ENCODE measurements around the gene HNF1A.

GRCh38 chr12:120998435-120998834 is 20.1 kb downstream of the HNF1A start:
- TF ChIP-seq, protein P1, sequence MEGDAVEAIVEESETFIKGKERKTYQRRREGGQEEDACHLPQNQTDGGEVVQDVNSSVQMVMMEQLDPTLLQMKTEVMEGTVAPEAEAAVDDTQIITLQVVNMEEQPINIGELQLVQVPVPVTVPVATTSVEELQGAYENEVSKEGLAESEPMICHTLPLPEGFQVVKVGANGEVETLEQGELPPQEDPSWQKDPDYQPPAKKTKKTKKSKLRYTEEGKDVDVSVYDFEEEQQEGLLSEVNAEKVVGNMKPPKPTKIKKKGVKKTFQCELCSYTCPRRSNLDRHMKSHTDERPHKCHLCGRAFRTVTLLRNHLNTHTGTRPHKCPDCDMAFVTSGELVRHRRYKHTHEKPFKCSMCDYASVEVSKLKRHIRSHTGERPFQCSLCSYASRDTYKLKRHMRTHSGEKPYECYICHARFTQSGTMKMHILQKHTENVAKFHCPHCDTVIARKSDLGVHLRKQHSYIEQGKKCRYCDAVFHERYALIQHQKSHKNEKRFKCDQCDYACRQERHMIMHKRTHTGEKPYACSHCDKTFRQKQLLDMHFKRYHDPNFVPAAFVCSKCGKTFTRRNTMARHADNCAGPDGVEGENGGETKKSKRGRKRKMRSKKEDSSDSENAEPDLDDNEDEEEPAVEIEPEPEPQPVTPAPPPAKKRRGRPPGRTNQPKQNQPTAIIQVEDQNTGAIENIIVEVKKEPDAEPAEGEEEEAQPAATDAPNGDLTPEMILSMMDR (conservative IDR thresholded peaks at IDR 0.05 in 1 of 2, IDR thresholded peaks at IDR 0.05 in 1 of 2; ENCODE audit: extremely low read depth in 1 of 2, insufficient read depth in 1 of 2, low read depth in 1 of 2, low read length in 2 of 2) = no peak
- TF ChIP-seq EZH2 (IDR thresholded peaks at IDR 0.05; ENCODE audit: borderline replicate concordance, low read length) = no peak

All from mammary epithelial cell (primary cell).